Measurements from ENCODE around the gene TBC1D5.

The TBC1D5 gene

GRCh38 chr3:17581421-17582080 is 160.9 kb downstream of the TBC1D5 start:
- Histone ChIP-seq H2AFZ (ENCODE audit: low read length) (no peak overlapping the region), H3K4me1 (ENCODE audit: insufficient read depth, low read length, poor library complexity, severe bottlenecking) (peaks cover 45% of the 10 kb centered on the region), H3K9me3 (ENCODE audit: insufficient read depth, low read depth, low read length) (no peaks in the 10 kb centered on the region), H3K36me3 (ENCODE audit: insufficient read depth, low read length) (no peaks in the 10 kb centered on the region), H4K20me1 (ENCODE audit: insufficient read depth, low read length, poor library complexity, severe bottlenecking) (peaks cover 13% of the 10 kb centered on the region), H3F3A (ENCODE audit: low read depth) (peaks cover 12% of the 10 kb centered on the region; the same call in 1 of the 2 replicates), H3K27me3 (ENCODE audit: insufficient read depth, low read length, poor library complexity, severe bottlenecking) (no peaks in the 10 kb centered on the region), H3K4me2 (ENCODE audit: low read depth, low read length, poor library complexity, severe bottlenecking) (no peak overlapping the region), H3K9me2 (replicated peaks; ENCODE audit: low read depth, low read length) (no peaks in the 10 kb centered on the region), H3K9ac (ENCODE audit: low read depth, low read length, poor library complexity, severe bottlenecking) (no peak overlapping the region), H3K4me3 (ENCODE audit: low read length, poor library complexity, severe bottlenecking) (no peak overlapping the region), H3K79me2 (ENCODE audit: insufficient read depth, low read length) (peaks cover 24% of the 10 kb centered on the region)
- no peak for TF ChIP-seq CTCF (conservative IDR thresholded peaks at IDR 0.05; ENCODE audit: low read length)
- TF ChIP-seq EZH2phosphoT487 (IDR thresholded peaks at IDR 0.05; ENCODE audit: borderline replicate concordance): no peak

GRCh38 chr3:17580901-17581300 is 161.5 kb downstream of the TBC1D5 start:
- Histone ChIP-seq H2AFZ (ENCODE audit: low read length) (no peak overlapping the region), H3K4me1 (ENCODE audit: insufficient read depth, low read length, poor library complexity, severe bottlenecking) (peaks cover 42% of the 10 kb centered on the region), H3K79me2 (ENCODE audit: insufficient read depth, low read length) (peaks cover 29% of the 10 kb centered on the region), H3K4me3 (ENCODE audit: low read length, poor library complexity, severe bottlenecking) (no peak overlapping the region), H3K9me3 (ENCODE audit: insufficient read depth, low read depth, low read length) (no peaks in the 10 kb centered on the region), H3K9me2 (replicated peaks; ENCODE audit: low read depth, low read length) (no peaks in the 10 kb centered on the region), H3K4me2 (ENCODE audit: low read depth, low read length, poor library complexity, severe bottlenecking) (no peak overlapping the region), H3K36me3 (ENCODE audit: insufficient read depth, low read length) (no peaks in the 10 kb centered on the region), H4K20me1 (ENCODE audit: insufficient read depth, low read length, poor library complexity, severe bottlenecking) (peaks cover 13% of the 10 kb centered on the region), H3K27me3 (ENCODE audit: insufficient read depth, low read length, poor library complexity, severe bottlenecking) (no peaks in the 10 kb centered on the region), H3F3A (ENCODE audit: low read depth) (peaks cover 12% of the 10 kb centered on the region; the same call in 1 of the 2 replicates), H3K9ac (ENCODE audit: low read depth, low read length, poor library complexity, severe bottlenecking) (no peak overlapping the region)
- TF ChIP-seq CTCF (conservative IDR thresholded peaks at IDR 0.05; ENCODE audit: low read length) (no peak), EZH2phosphoT487 (IDR thresholded peaks at IDR 0.05; ENCODE audit: borderline replicate concordance) (no peak)

- Histone ChIP-seq H4K20me1 (ENCODE audit: insufficient read depth, low read length, poor library complexity, severe bottlenecking) (peaks cover 13% of the 10 kb centered on the region), H3K9ac (ENCODE audit: low read depth, low read length, poor library complexity, severe bottlenecking) (no peak overlapping the region), H3K4me3 (ENCODE audit: low read length, poor library complexity, severe bottlenecking) (peak overlapping the region; percentile 2), H3K9me2 (replicated peaks; ENCODE audit: low read depth, low read length) (no peaks in the 10 kb centered on the region), H3K9me3 (ENCODE audit: insufficient read depth, low read depth, low read length) (no peaks in the 10 kb centered on the region), H3K36me3 (ENCODE audit: insufficient read depth, low read length) (no peaks in the 10 kb centered on the region), H3F3A (ENCODE audit: low read depth) (peaks cover 12% of the 10 kb centered on the region; the same call in 1 of the 2 replicates), H3K27me3 (ENCODE audit: insufficient read depth, low read length, poor library complexity, severe bottlenecking) (no peaks in the 10 kb centered on the region), H2AFZ (ENCODE audit: low read length) (no peak overlapping the region), H3K4me2 (ENCODE audit: low read depth, low read length, poor library complexity, severe bottlenecking) (peak overlapping the region; percentile 41), H3K4me1 (ENCODE audit: insufficient read depth, low read length, poor library complexity, severe bottlenecking) (peaks cover 40% of the 10 kb centered on the region), H3K79me2 (ENCODE audit: insufficient read depth, low read length) (peaks cover 34% of the 10 kb centered on the region)
- TF ChIP-seq EZH2phosphoT487 (IDR thresholded peaks at IDR 0.05; ENCODE audit: borderline replicate concordance) (no peak), CTCF (conservative IDR thresholded peaks at IDR 0.05; ENCODE audit: low read length) (no peak)
Measured at GRCh38 chr3:17579289-17580031, 163.0 kb downstream of the TBC1D5 start.

All from Loucy (cell line).